NCI-H510A treated with DMSO at 0.1 percent for 48 hours (cell line): Measurements from ENCODE around the gene PPP1R26.
"Not testable (repeated sequence)": the region's sequence is repeated elsewhere in the genome, so short reads cannot be mapped to it uniquely, and the experiment has no call there.

Experiments
- DNase-seq: peaks from one replicate; lab custom pipeline; 2025; lab: John Stamatoyannopoulos, UW

PPP1R26 gene

DNA sequence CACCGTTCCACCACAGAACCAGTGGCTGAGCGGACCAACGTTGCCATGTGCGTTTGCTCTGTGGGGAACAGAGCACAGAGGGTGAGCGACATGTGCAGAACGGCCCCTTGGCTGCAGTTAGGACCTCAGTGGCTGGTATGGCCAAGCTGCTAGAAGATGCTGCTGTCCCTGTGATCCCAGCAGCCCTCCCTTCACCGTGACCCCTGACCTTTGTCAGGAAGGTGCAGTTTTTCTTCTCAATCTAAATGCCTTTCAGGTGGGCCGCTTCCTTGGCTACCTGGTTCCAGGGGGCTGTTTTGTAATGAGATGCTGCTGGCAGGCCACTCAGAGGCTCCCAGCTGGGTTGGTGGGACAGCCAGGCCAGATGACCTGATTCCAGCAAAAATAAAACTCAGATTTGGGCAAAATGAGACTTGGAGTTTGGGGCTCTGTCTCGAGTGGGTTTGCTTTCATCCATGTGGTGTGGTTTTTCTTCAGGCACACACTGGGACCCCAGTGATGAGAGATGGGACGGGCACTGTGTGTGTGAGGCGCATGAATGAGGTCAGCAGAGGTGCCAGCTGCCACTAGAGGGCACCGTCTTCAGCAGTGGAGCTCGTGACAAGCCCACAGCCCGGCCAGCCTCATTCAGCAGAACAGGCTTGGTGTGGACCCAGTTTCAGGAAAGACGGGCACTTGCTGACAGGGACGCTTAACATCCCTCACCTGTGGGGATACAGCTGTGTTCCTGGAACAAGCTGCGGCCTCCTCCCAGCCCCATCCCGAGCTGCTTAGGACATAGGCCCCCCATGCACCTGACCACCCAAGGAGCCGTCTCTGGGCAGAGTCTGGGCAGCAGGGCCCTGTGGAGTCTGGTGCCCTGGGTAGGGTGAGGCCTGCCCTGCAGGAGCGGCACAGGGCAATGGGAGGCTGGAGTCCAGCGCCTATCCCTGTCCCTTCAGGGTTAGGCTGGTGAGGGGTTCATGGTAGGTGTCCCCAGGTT is 25.0 kb downstream of the PPP1R26 start:
- DNase-seq: peak; percentile 41

DNA sequence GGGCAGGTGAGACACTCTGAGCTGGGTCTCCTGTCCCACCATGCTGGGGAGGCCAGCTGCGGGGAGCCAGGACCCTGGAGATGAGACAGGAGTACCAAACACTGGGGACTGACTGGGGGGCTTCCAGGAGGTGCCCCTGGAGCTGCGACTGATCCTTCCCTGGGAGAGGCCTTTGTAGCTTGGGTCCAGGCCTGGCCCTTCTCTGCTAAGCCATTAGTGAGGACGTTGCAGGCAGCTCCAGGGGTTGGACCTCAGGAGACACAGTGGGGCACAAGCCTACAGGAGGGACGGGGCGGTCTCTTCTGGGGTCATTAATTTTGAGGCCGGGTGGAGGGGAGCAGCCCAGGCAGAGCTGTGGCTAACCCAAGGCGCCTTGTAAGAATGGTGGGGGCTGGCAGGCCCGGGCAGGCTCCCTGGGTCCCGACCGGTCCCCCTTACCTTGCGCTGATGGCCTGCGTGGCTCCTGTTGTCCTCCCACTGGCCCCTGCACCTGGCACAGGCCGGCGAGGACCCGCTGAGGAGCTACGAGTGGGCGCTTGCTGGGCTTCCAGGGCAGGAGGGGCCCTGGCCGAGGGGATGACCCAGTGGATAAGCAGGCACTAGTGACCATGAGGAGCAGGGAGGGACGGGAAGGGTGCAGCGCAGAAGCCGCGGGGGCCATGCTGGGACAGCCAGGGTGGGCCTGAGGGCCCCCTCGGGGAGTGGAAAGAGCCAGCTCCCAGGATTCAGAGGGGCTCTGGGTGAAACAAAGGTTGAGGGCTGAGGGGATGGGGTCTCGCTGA is 26.0 kb downstream of the PPP1R26 start:
- DNase-seq: no peak

DNA sequence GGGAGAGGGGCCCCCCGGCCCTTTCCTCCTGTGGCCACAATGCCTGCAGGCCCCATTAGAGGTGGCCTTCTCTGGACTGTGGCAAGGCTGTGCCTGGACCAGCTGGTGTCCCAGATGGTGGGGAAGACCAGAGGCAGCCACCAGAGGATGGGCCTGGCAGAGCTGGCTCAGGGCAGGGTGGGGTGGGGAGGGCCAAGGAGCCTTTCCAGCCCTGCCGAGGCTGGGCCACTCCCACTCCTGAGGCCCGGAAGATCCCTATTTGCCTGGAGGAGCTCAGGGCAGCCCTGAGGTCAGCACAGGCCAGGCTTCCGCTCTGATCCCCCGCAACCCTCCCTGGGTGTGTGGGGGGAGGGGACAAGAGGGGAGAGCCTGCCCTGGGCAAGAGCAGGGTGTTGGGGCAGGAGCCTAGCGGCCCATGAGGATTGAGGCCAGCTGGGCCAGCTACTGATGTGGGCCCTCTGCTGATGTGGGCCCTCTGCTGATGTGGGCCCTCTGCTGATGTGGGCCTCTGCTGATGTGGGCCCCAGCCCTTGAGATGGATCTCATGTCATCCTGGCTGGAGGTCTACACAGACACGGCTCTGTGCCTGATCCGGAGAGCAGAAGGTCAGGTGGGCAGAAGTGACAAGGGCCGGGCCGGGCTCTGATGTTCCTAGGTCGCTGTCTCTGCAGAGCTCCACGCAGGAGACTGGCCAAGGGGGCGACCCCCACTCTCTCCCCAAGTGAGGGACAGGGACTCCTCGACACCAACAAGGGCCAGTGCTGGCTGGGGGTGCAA is 26.9 kb downstream of the PPP1R26 start:
- DNase-seq: no peak

DNA sequence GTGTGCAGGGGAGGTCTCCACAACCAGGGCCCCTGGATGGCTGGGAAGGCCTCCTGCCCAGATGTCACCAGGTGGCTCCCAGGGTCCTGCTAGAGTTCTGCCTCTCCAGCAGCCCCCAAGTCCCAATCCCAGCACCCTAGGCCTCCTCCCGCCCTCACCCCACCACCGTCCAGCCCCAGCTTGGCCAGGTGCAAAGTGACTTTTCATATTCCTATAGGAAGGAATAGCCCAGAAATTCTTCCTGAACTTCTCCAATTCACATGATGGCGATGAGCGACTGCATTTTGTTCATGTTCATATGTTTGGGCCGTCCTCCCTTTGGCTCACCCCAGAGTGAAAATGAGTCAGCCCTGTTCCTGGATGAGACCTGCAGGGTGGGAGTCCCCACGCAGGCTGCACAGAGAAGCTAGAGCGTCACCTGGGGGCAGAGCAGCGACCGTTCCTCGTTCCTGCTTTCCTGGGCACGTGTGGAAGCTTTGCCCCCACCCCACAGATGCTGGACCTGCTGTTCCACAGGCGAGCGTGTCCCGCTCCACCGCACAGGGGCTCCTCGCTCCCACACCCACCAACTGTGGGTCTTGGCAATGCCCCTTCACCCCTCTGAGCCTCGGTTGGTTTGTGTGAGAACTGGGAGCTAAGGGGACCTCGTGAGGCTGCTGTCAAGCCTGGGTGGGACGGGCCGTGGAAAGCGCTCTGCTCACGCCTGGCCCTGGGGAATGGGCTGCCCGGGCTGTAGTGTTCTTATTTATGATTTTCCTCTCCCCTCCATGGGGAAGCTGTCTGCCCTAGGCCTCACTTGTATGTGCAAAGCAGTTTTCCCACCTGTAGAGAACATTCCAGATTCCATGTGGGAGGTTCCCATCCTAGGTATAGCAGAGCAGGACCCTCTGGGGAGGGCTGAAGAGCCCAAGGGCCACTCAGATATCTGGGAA is 27.8 kb downstream of the PPP1R26 start:
- DNase-seq: no peak

DNA sequence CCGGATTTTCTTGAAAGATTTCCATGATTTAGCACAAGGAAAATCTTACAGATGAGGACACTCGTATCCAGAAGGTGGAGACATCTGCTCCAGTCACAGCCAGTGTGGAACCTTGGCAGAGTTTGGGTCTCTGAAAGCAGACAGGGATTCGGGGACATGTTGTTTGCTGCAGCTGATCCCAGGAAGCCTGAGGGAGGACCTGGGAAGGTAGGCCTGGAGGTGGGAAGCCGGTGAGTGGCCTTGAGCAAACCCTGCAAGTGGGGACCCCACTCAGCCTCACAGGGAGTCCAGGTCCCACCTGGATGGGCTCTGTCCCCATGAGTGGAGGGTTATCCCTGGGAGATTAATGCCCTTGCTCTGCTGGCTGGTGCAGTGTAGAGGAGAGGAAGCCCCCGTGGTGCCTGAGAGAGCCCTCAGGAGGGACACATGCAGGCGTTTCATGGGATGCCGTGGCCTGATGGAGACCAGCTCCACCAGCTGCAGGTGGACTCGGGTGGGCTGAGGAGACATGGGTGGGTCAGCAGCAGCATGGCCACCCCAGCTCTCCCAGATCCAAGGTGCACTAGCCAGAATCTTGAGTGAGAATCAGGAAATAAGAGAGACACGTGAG is 28.7 kb downstream of the PPP1R26 start:
- DNase-seq: no peak

DNA sequence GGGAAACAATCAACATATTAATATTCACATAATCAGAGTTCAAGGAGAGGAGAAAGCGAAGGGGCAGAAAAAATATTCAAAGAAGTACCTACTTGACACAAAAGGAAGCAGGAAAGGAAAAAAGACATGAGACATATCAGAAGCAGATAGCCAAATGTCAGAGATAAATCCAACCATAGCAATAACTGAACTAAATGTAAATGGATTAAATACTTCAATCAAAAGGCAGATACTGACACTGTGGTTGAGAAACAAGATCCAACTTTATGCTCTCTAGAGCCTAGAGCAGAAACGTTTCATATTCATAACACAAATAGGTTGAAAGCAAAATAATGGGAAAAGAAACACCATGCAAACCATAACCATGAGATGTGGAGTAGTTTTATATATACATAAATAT is 29.9 kb downstream of the PPP1R26 start:
- DNase-seq: no peak

DNA sequence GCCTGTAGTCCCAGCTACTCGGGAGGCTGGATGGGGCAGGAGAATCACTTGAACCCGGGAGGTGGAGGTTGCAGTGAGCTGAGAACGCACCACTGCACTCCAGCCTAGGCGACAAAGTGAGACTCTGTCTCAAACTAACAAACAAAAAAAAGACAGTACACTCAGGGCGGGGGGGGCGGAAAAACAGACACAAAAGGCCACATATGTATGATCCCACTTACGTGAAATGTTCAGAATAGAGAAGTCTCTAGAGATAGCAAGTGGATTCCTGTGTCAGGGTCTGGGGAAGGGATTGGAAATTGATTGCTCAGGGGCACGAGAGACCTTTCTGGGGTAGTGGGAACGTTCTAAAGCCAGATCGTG is 32.6 kb downstream of the PPP1R26 start:
- DNase-seq: no peak

DNA sequence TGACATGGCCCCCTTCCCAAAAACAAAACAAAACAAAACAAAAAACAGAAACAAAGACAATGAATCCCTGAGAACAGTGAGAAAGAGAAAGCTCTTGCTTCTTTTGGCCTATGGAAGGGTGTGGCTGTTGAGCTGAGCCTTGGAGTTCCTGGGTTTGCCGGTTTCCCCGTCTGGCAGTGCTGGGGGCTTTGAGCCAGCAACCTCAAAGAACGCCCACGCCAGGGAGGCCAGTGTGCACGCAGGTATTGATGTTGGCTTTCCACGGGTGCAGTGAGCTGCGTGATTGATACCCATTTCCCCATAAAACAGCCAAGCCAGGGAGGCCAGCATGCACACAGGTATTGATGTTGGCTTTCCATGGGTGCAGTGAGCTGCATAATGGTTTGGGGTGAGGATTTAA is 33.3 kb downstream of the PPP1R26 start:
- DNase-seq: no peak

DNA sequence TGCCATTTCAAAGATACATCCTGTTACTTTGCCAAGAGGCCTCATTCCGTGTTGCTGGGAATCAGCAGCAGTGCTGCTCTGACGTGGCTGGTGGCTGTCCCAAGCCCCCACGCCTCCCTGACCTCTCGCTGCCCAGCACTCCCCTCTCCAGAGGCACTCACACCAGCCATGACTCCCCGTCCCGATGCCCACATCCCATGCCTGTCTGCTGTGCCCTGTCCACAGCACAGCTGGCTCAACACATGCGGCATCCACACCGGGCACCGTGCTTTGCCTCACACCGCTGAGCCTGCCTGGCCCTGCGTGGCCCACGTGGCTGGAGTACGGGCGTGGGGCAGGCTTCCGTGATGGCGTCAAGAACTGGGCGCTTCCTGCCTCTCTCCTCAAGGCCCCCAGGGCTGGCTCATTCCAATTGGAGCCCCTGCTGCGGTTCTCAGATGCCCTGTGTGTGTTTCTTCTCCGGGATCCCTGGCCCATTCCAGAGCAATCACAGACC is 33.8 kb downstream of the PPP1R26 start:
- DNase-seq: no peak

DNA sequence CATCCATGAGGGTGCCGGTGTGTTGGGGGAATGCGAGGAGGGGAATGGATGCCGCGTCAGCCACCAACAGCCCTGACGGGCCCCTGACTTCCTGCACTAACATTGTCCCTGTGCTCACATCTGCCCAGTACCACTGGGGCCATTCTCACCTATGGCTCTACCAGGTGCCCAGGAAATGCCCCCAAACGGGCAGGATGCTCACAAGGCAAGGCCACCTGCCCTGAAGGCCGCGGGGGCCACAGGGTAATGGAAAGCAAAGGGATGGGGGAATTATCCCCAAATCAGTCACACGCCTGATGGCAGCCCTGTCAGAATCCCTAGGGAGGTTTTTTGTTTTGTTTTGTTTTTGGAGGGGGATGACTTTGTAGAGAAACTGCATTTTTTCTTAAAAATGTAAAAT is 34.3 kb downstream of the PPP1R26 start:
- DNase-seq: not testable (repeated sequence)

DNA sequence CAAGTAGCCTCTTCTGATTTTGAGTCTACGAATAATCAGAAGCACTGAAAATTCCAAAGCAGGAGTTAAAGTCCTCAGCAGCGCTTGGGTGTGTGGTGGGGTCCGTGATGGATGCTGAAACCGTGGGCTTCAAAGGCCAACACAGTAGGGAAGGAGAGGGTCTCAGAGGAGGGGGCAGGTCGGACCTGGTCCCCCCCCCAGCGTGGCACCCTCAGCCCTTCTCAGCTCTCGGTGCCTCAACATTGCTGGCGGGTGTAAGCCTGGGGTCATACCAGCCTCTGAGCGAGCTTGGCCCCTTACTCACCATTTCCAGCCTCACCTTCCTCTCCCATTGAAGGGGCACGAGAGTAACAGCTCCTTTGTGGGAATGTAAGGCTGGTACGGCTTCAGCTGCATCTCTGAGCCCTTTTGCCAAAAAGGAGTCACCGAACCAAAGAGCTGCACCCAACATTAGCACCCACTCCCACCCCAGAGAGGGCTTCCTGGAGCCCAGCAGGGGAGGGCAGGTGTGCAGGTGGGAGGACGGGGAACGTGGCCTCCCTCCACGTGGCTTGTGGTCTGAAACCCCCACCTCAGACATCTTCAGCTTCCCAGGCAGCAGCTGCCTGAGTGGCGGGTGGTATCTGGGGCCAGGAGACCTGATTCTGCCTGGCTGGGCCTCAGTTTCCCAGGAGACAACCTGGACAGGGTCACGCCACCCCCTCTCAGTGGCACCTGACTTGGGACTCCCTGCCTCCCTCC is 34.9 kb downstream of the PPP1R26 start:
- DNase-seq: no peak

DNA sequence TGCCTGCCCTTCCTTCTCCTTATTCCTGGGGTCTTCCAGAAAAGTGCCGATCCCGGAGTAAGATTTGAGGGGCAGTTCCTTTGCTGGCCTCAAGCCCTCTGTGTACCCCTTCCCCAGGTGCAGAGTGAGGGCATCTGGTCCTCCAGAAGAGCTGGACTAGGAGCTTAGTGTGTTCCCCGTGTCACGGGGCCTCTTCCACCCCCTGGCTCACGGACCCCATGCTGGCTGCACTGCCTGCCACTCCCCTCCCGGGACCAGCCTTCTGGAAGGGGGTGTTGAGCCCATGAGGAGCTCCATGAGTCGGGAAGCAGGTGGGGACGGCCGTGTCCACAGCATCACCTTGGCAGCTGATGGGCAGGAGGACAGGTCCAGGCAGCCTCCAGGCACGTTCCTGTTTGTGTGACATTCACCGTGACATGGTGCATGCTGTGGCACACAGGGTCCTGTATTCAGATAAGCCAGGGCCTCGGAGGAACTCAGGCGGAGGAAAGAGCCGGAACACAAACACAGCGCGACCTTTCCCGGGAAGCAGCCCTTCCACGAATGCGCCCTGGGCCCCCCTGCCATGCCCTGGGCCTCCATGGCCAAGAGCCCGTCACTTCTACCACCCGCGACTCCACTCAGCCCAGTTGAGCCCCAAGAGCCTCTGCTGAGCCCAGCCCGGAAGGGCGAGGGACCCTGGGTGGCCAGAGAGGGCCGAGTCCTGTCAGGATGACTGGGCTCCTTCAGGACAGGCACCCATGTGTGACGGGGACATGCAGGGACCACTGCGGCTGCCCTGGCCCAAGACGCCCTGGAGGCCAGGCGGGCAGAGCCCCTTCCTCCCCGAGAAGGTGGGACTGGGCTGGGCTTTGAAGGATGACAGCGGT is 35.7 kb downstream of the PPP1R26 start:
- no peak for DNase-seq

DNA sequence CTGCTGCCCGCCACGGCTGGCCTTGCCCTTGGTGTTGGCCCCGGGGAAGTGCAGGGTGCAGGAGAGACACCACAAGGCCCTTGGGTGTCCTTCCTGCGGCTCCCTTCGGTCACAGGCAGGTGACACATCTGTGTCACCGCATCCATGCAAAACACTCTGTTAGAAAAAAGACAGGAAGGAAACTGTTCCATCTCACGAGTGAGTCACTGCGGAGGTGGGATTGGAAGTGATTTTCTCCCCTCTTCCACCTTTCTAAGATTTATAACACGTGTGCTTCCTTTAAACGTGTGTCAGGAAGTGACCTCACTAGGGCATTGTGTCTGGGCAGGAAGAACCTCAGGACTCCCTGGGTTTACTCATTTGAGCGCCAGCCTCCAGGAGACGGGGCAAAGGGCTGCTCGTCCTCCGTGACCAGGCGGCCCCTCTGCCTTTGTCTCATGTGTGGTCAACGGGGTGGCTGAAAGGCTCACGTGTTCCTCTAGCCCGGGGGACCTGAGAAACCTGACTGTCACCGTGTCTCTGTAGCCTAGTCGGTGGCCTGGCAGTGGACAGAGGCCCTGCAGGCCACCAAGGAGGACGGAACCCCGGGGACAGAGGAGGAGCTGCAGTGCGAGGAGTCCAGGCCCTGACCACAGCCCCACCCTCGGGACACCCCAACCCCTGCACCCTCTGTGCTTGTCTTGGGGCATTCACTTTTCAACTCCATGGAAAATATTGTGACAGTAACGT is 36.7 kb downstream of the PPP1R26 start:
- DNase-seq: no peak

DNA sequence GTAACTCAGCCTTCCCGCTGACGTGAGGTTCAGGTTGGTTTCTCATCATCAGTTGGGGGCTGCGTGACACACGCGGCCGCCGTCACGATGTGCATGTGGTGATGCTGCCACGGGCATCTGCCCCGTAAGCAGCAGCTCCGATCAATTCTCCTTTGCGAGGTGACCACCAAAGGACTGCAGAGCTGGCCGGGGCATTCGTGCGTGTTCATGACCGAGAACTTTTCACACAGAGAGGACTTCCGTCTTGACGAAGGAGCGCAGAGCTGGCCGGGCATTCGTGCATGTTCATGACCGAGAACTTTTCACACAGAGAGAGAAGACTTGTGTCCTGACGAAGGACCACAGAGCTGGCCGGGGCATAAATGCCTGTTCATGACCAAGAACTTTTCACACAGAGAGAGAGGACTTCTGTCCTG is 37.8 kb downstream of the PPP1R26 start:
- no peak for DNase-seq

DNA sequence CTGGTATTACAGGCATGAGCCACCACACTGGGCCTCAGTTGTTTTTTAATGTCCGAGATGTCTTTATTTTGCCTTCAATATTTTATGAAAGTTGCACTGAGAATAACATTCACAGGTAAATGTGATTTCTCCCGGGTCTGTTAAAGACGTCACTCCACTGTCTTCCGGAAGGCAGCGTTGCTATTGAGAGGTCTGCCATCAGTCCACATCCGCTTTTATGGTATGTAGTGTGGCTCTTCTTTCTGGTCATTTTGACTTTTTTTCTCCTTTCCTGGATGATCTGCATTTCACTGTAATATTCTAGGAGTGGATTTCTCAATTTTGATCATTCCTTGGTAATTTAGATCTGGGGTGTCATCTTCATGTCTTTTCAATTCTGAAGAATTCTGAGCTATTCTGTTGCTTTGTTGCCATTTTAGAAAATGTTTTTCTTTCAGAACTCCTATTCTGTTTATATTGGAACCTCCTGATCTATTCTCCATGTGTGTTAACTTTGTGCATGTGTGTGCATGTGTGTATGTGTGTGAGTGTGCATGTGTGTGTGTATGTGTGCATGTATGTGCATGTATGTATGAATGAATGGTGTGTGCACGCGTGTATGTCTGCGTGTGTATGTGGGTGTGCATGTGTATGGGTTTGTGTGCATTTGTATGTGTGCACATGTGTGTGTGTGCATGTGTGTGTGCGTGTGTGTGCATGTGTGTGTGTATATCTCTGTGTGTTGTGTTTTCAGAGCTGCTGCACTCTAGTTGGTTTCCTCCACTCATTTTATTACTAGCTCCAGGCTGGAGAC is 39.8 kb downstream of the PPP1R26 start:
- no peak for DNase-seq

DNA sequence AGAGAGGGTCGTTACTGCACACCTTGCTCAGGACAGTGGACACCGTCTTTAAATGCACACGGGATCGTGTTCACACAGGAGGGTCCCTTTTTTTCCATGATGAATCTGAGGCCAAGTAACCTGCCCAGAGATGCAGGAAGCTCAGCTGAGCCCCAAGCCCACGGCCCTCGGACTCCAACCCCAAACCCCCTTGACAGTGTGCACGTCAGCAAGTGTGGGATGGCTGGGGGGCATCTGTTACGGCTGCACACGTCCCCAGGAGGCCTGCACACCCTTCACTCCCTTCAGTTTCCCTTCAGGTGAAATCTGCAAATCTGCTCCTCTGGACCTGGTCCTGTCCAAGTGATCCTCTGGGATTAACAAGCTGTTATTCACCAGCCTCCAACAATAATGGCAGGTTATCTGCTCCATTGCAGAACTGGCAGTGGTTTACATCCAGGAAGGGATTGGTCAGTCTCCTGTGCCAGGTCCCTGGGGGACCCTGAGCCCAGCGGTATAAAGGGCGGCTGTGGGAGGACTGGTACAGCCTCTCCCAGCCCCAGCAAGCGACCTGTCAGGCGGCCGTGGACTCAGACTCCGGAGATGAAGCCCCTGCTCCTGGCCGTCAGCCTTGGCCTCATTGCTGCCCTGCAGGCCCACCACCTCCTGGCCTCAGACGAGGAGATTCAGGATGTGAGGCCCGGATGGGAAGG is 41.5 kb downstream of the PPP1R26 start, which contains the start of gene LCN1:
Gene LCN1 (plus strand): TSS at position 525 of the 692 bp plus-strand sequence. CDS start 58 bp downstream, at position 583.
- DNase-seq: no peak
